ENCODE measurements around the gene RAI1. TPM values are rescaled to one million over a fixed set of nuclear protein-coding genes. Genes with fewer than 3 reads are reported as not detected.
A peak's percentile ranks its signal among the peaks of the same experiment; 100 is the strongest.

The RAI1 gene
- total and polyA plus RNA-seq, 2 of the 8 experiments (the other 6 are each of a cell fraction or from before 2014, with no cell fraction given) = 0.39 to 1.2 TPM

- H3K4me3 ChIP-seq (ENCODE audit: extremely low read depth in 1 of 4, insufficient read depth in 2 of 4, low read depth in 3 of 4, low read length in 4 of 4) = no peak overlapping the region
- no peak for FAIRE-seq
- TF ChIP-seq JUND (IDR thresholded peaks at IDR 0.05; ENCODE audit: low read length) (peak; percentile 70), POLR2AphosphoS5 (IDR thresholded peaks at IDR 0.05; ENCODE audit: low read depth, low read length) (no peak; the same call in 1 of the 2 replicates), YY1 (IDR thresholded peaks at IDR 0.05; ENCODE audit: low read depth, low read length) (no peak)
Observed at GRCh38 chr17:17819561-17819995, 138.3 kb downstream of the RAI1 start.

More at GRCh38 chr17:17819561-17819995, 138.3 kb downstream of the RAI1 start:
- Histone ChIP-seq H4K5ac (ENCODE audit: insufficient read length, low read depth, low read length) (no peak overlapping the region), H3K23me2 (ENCODE audit: low read depth, low read length) (peaks cover 5% of the 10 kb centered on the region), H2AK5ac (ENCODE audit: low read depth, low read length) (no peak overlapping the region), H3K14ac (ENCODE audit: insufficient read length) (no peak overlapping the region), H3K27ac (ENCODE audit: low read depth, low read length) (no peak overlapping the region), H2BK12ac (ENCODE audit: low read depth, low read length) (no peak overlapping the region), H4K8ac (ENCODE audit: extremely low read depth, insufficient read depth, low read length) (no peak overlapping the region), H2BK15ac (ENCODE audit: low read length) (no peak overlapping the region), H3K23ac (ENCODE audit: insufficient read length) (no peak overlapping the region), H3K56ac (replicated peaks; ENCODE audit: insufficient read length, low read depth, low read length) (no peak overlapping the region), H3K9me3 (ENCODE audit: insufficient read depth in 2 of 2, low read depth in 1 of 2, low read length in 1 of 2) (no peaks in the 10 kb centered on the region), H2BK20ac (ENCODE audit: low read length) (no peak overlapping the region), H3K4ac (replicated peaks; ENCODE audit: insufficient read length, low read depth, low read length) (no peak overlapping the region), H2BK5ac (ENCODE audit: low read depth, low read length) (no peak overlapping the region), H2BK120ac (replicated peaks; ENCODE audit: low read depth, low read length) (no peak overlapping the region), H3K79me2 (ENCODE audit: control insufficient read depth in 1 of 2, insufficient read depth in 2 of 2, low read length in 2 of 2) (peaks cover 4 to 34% of the 10 kb centered on the region in 2 experiments; a peak in 3 of 4 replicates), H4K91ac (replicated peaks; ENCODE audit: insufficient read length, low read length) (no peak overlapping the region), H3K9ac (replicated peaks in 1 of 4; ENCODE audit: extremely low read depth in 1 of 4, low read depth in 3 of 4, low read length in 3 of 4) (no peak overlapping the region), H3K36me3 (ENCODE audit: control insufficient read depth in 2 of 4, insufficient read depth in 4 of 4, low read length in 3 of 4) (peaks cover 19 to 51% (median 33%) of the 10 kb centered on the region in 4 experiments; a peak in 7 of 8 replicates), H4K20me1 (replicated peaks in 1 of 2; ENCODE audit: control insufficient read depth in 1 of 2, insufficient read depth in 2 of 2, low read length in 2 of 2) (peaks cover 36 to 58% of the 10 kb centered on the region in 2 experiments), H2AFZ (ENCODE audit: low read length) (no peak overlapping the region), H3K18ac (ENCODE audit: extremely low read depth, low read length) (no peak overlapping the region), H3K27me3 (replicated peaks in 1 of 4; ENCODE audit: control insufficient read depth in 3 of 4, extremely low read depth in 1 of 4, insufficient read depth in 3 of 4, low read length in 3 of 4) (no peaks in the 10 kb centered on the region; a peak in 1 of 7 replicates), H3K4me2 (ENCODE audit: insufficient read depth in 1 of 2, low read depth in 2 of 2, low read length in 2 of 2) (no peak overlapping the region), H3K4me1 (replicated peaks in 1 of 4; ENCODE audit: control insufficient read depth in 3 of 4, insufficient read depth in 4 of 4, low read length in 3 of 4) (peaks cover 7 to 29% (median 21%) of the 10 kb centered on the region in 4 experiments), H3K79me1 (ENCODE audit: low read depth, low read length) (peaks cover 31% of the 10 kb centered on the region)
- WGBS, 2 experiments (ENCODE audit: extremely low coverage in 1 of 2, insufficient coverage in 1 of 2, insufficient read length in 1 of 2, insufficient replicate concordance in 2 of 2, low coverage in 1 of 2, low lambda C conversion rate in 2 of 2, missing lambda C conversion rate in 1 of 2) = 93% methylated on average over 12 of the region's 12 CpGs; no CpG with 5 or more reads in 1 of the 2 experiments
- CTCF ChIA-PET (ENCODE audit: partially characterized antibody) = interaction anchor here (0.8 to 18.1 kb wide), 8 partner anchors 8 to 139 kb away, joined by 3 to 375 read pairs (median 4); partner anchors contain the start of gene SREBF1
- no peak for DNase-seq (ENCODE audit: low read depth in 1 of 2, low spot score in 2 of 2)
- POLR2A ChIA-PET (ENCODE audit: partially characterized antibody) = interaction anchor here (1.1 to 24.7 kb wide), 3 partner anchors 11 to 18 kb away, joined by 4 to 532 read pairs (median 13); partner anchors contain the start of gene SREBF1

Measured in H1 (cell line).